ENCODE data around the gene VPS37D.

DNA sequence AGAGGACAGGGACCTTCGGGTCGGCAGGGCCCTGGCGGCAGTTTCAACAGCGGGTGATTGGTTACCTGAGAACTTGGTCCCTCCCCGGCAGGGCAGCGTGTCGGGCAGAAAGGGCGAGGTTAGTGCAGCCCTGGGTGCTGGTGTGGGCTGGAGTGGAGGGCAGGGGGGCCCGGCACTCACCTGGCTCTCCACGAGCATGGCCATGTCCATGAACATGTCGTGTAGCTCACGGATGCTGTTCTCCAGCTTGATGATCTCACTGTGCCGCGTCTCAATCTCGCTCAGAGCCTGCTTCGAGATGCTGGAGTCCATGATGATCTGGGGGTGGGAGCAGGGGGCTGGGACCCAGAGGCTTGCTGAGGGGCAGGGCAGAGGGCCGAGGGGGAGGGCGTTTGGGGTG is 35.0 kb downstream of the VPS37D start:
- TF ChIP-seq, protein P1, sequence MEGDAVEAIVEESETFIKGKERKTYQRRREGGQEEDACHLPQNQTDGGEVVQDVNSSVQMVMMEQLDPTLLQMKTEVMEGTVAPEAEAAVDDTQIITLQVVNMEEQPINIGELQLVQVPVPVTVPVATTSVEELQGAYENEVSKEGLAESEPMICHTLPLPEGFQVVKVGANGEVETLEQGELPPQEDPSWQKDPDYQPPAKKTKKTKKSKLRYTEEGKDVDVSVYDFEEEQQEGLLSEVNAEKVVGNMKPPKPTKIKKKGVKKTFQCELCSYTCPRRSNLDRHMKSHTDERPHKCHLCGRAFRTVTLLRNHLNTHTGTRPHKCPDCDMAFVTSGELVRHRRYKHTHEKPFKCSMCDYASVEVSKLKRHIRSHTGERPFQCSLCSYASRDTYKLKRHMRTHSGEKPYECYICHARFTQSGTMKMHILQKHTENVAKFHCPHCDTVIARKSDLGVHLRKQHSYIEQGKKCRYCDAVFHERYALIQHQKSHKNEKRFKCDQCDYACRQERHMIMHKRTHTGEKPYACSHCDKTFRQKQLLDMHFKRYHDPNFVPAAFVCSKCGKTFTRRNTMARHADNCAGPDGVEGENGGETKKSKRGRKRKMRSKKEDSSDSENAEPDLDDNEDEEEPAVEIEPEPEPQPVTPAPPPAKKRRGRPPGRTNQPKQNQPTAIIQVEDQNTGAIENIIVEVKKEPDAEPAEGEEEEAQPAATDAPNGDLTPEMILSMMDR (IDR thresholded peaks at IDR 0.05), result no peak
- TF ChIP-seq, protein P2, sequence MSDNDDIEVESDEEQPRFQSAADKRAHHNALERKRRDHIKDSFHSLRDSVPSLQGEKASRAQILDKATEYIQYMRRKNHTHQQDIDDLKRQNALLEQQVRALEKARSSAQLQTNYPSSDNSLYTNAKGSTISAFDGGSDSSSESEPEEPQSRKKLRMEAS (CRISPR knock-in tag; IDR thresholded peaks at IDR 0.05), result no peak
- TF ChIP-seq SMAD3 (CRISPR knock-in tag; IDR thresholded peaks at IDR 0.05; ENCODE audit: borderline replicate concordance) (no peak), NR2C2 (CRISPR knock-in tag; IDR thresholded peaks at IDR 0.05) (no peak), NFE2L1 (CRISPR knock-in tag; IDR thresholded peaks at IDR 0.05) (no peak), NFYB (CRISPR knock-in tag; conservative IDR thresholded peaks at IDR 0.05; ENCODE audit: low read depth) (no peak), ESRRA (CRISPR knock-in tag; IDR thresholded peaks at IDR 0.05; ENCODE audit: borderline replicate concordance) (no peak), ZNF232 (CRISPR knock-in tag; IDR thresholded peaks at IDR 0.05) (no peak), ELF4 (CRISPR knock-in tag; IDR thresholded peaks at IDR 0.05; ENCODE audit: low read depth) (no peak), PRRX2 (CRISPR knock-in tag; IDR thresholded peaks at IDR 0.05) (no peak)
- TF ChIP-seq, protein P3, sequence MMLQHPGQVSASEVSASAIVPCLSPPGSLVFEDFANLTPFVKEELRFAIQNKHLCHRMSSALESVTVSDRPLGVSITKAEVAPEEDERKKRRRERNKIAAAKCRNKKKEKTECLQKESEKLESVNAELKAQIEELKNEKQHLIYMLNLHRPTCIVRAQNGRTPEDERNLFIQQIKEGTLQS (CRISPR knock-in tag; conservative IDR thresholded peaks at IDR 0.05), result no peak
- TF ChIP-seq, protein P4, sequence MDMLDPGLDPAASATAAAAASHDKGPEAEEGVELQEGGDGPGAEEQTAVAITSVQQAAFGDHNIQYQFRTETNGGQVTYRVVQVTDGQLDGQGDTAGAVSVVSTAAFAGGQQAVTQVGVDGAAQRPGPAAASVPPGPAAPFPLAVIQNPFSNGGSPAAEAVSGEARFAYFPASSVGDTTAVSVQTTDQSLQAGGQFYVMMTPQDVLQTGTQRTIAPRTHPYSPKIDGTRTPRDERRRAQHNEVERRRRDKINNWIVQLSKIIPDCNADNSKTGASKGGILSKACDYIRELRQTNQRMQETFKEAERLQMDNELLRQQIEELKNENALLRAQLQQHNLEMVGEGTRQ (CRISPR knock-in tag; IDR thresholded peaks at IDR 0.05), result no peak
- TF ChIP-seq, protein P5, sequence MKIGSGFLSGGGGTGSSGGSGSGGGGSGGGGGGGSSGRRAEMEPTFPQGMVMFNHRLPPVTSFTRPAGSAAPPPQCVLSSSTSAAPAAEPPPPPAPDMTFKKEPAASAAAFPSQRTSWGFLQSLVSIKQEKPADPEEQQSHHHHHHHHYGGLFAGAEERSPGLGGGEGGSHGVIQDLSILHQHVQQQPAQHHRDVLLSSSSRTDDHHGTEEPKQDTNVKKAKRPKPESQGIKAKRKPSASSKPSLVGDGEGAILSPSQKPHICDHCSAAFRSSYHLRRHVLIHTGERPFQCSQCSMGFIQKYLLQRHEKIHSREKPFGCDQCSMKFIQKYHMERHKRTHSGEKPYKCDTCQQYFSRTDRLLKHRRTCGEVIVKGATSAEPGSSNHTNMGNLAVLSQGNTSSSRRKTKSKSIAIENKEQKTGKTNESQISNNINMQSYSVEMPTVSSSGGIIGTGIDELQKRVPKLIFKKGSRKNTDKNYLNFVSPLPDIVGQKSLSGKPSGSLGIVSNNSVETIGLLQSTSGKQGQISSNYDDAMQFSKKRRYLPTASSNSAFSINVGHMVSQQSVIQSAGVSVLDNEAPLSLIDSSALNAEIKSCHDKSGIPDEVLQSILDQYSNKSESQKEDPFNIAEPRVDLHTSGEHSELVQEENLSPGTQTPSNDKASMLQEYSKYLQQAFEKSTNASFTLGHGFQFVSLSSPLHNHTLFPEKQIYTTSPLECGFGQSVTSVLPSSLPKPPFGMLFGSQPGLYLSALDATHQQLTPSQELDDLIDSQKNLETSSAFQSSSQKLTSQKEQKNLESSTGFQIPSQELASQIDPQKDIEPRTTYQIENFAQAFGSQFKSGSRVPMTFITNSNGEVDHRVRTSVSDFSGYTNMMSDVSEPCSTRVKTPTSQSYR (CRISPR knock-in tag; IDR thresholded peaks at IDR 0.05), result no peak
- TF ChIP-seq, protein P6, sequence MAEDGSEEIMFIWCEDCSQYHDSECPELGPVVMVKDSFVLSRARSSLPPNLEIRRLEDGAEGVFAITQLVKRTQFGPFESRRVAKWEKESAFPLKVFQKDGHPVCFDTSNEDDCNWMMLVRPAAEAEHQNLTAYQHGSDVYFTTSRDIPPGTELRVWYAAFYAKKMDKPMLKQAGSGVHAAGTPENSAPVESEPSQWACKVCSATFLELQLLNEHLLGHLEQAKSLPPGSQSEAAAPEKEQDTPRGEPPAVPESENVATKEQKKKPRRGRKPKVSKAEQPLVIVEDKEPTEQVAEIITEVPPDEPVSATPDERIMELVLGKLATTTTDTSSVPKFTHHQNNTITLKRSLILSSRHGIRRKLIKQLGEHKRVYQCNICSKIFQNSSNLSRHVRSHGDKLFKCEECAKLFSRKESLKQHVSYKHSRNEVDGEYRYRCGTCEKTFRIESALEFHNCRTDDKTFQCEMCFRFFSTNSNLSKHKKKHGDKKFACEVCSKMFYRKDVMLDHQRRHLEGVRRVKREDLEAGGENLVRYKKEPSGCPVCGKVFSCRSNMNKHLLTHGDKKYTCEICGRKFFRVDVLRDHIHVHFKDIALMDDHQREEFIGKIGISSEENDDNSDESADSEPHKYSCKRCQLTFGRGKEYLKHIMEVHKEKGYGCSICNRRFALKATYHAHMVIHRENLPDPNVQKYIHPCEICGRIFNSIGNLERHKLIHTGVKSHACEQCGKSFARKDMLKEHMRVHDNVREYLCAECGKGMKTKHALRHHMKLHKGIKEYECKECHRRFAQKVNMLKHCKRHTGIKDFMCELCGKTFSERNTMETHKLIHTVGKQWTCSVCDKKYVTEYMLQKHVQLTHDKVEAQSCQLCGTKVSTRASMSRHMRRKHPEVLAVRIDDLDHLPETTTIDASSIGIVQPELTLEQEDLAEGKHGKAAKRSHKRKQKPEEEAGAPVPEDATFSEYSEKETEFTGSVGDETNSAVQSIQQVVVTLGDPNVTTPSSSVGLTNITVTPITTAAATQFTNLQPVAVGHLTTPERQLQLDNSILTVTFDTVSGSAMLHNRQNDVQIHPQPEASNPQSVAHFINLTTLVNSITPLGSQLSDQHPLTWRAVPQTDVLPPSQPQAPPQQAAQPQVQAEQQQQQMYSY (CRISPR knock-in tag; IDR thresholded peaks at IDR 0.05), result no peak

All from WTC11 (cell line).